Gastroesophageal sphincter (tissue), 3 donors: ENCODE results near the gene NAPG.

Experiments used
- CTCF ChIP-seq, 4 experiments: fragments of 200-600 bp in 2 of 4; fragments of 450-650 bp in 2 of 4; sonication (generic) in 1 of 4; IDR thresholded peaks; one replicate each; pipeline ENCODE4 v1.5.1; 2017 to 2019; ENCODE audit warnings: antibody characterized with exemption in 4 of 4, mild to moderate bottlenecking in 2 of 4, moderate library complexity in 2 of 4
- EP300 ChIP-seq: sonication (generic); formaldehyde crosslinking; IDR thresholded peaks from one replicate; pipeline ENCODE4 v1.6.1; 2017; ENCODE audit warnings: antibody characterized with exemption, mild to moderate bottlenecking

GRCh38 chr18:10564975-10565773, 39.3 kb downstream of the NAPG start:
- no peak for TF ChIP-seq EP300
- TF ChIP-seq CTCF (IDR thresholded peaks at IDR 0.05): no peak
